Thymus (tissue), 11 donors: Measurements from ENCODE around the gene PRIM1. TPM values are rescaled to one million over a fixed set of nuclear protein-coding genes. Genes with fewer than 3 reads are reported as not detected.

ENCODE experiments used
- DNase-seq, 9 donors: peaks; one replicate each; pipeline ENCODE4 v3.0.0-alpha.2; 2013; ENCODE audit warnings: low spot score in 9 of 9, low read depth in 6 of 9, missing footprints in 1 of 9
- H3K27ac ChIP-seq, 2 donors: one replicate each; pipeline ENCODE4 v1.5.1; 2013; ENCODE audit warnings: control low read depth in 1 of 2, low read depth in 1 of 2, low read length in 1 of 2, mild to moderate bottlenecking in 1 of 2, moderate library complexity in 1 of 2
- H3K27me3 ChIP-seq, 2 donors: one replicate each; pipeline ENCODE4 v1.5.1; 2013; ENCODE audit warnings: low read length in 1 of 2; ENCODE audit not compliant: control insufficient read depth in 2 of 2, insufficient read depth in 1 of 2
- H3K36me3 ChIP-seq, 2 donors: one replicate each; pipeline ENCODE4 v1.5.1; 2013; ENCODE audit warnings: low read length in 1 of 2, mild to moderate bottlenecking in 1 of 2, moderate library complexity in 1 of 2; ENCODE audit not compliant: control insufficient read depth in 2 of 2, insufficient read depth in 2 of 2
- H3K4me1 ChIP-seq, 2 donors: one replicate each; pipeline ENCODE4 v1.5.1; 2013; ENCODE audit warnings: low read length in 2 of 2; ENCODE audit not compliant: control insufficient read depth in 2 of 2, insufficient read depth in 2 of 2
- H3K4me3 ChIP-seq, 2 donors: one replicate each; pipeline ENCODE4 v1.5.1; 2013; ENCODE audit warnings: low read length in 2 of 2, control low read depth in 1 of 2, mild to moderate bottlenecking in 1 of 2
- H3K9me3 ChIP-seq, 2 donors: one replicate each; pipeline ENCODE4 v1.5.1; 2013; ENCODE audit warnings: low read length in 1 of 2, mild to moderate bottlenecking in 1 of 2; ENCODE audit not compliant: control insufficient read depth in 2 of 2, insufficient read depth in 1 of 2
- WGBS: extraction: QIAGEN DNeasy Blood & Tissue Kit; methylation state at CpG from one replicate; pipeline ENCODE4 v1.1.7; 2013; 5-methylcytosine and 5-hydroxymethylcytosine counted together
- polyA plus RNA-seq: library from polyadenylated mRNA; stranded (reverse); fragments of 200-250 nt; gene quantifications from one replicate; pipeline ENCODE4 v1.2.3, GENCODE V29; 2013
- total RNA-seq: library from RNA; stranded (reverse); fragments of 120-200 nt; gene quantifications from one replicate; pipeline ENCODE4 v1.2.4, GENCODE V29; 2013
- donor health status: healthy.

Gene PRIM1
- total and polyA plus RNA-seq, 2 donors: 6.9 to 37.6 TPM

- Histone ChIP-seq H3K9me3 (no peaks in the 10 kb centered on the region), H3K4me1 (no peaks in the 10 kb centered on the region), H3K36me3 (no peaks in the 10 kb centered on the region), H3K27ac (no peak overlapping the region), H3K4me3 (no peak overlapping the region), H3K27me3 (no peaks in the 10 kb centered on the region)
- DNase-seq: no peak
Observed at GRCh38 chr12:56787498-56787897, 35.4 kb upstream of the PRIM1 start.

- Histone ChIP-seq H3K27me3 (no peaks in the 10 kb centered on the region), H3K27ac (no peak overlapping the region), H3K4me1 (no peaks in the 10 kb centered on the region), H3K9me3 (no peaks in the 10 kb centered on the region), H3K36me3 (no peaks in the 10 kb centered on the region), H3K4me3 (no peak overlapping the region)
- no peak for DNase-seq
- WGBS: 98% methylated on average over 1 of the region's 1 CpG
Observed at GRCh38 chr12:56785874-56786273, 33.8 kb upstream of the PRIM1 start.

GRCh38 chr12:56785141-56785865 is 33.2 kb upstream of the PRIM1 start:
- 94% methylated on average over 2 of the region's 2 CpGs for WGBS
- no peak for DNase-seq
- Histone ChIP-seq H3K9me3 (no peaks in the 10 kb centered on the region), H3K27ac (no peak overlapping the region), H3K36me3 (no peaks in the 10 kb centered on the region), H3K4me3 (no peak overlapping the region), H3K27me3 (no peaks in the 10 kb centered on the region), H3K4me1 (no peaks in the 10 kb centered on the region)

- DNase-seq: no peak
- H3K27ac ChIP-seq: no peak overlapping the region
- H3K9me3 ChIP-seq: no peaks in the 10 kb centered on the region
- H3K36me3 ChIP-seq: no peaks in the 10 kb centered on the region
- H3K4me3 ChIP-seq: no peak overlapping the region
- no peaks in the 10 kb centered on the region for H3K27me3 ChIP-seq
- H3K4me1 ChIP-seq: no peaks in the 10 kb centered on the region
- 97% methylated on average over 4 of the region's 4 CpGs for WGBS
Observed at GRCh38 chr12:56781726-56782125, 29.6 kb upstream of the PRIM1 start.

- no peak overlapping the region for H3K27ac ChIP-seq
- no peaks in the 10 kb centered on the region for H3K36me3 ChIP-seq
- WGBS: 95% methylated on average over 17 of the region's 17 CpGs
- H3K4me1 ChIP-seq: no peaks in the 10 kb centered on the region
- H3K9me3 ChIP-seq: no peaks in the 10 kb centered on the region
- no peak for DNase-seq
- H3K4me3 ChIP-seq: no peak overlapping the region
- no peaks in the 10 kb centered on the region for H3K27me3 ChIP-seq
Observed at GRCh38 chr12:56778756-56779155, 26.6 kb upstream of the PRIM1 start.

- WGBS: 98% methylated on average over 3 of the region's 3 CpGs
- no peaks in the 10 kb centered on the region for H3K27me3 ChIP-seq
- no peaks in the 10 kb centered on the region for H3K4me1 ChIP-seq
- H3K9me3 ChIP-seq: no peaks in the 10 kb centered on the region
- H3K36me3 ChIP-seq: no peaks in the 10 kb centered on the region
- H3K4me3 ChIP-seq: no peak overlapping the region
- DNase-seq: no peak
- no peak overlapping the region for H3K27ac ChIP-seq
Observed at GRCh38 chr12:56776654-56777053, 24.5 kb upstream of the PRIM1 start.

- WGBS: 72% methylated on average over 6 of the region's 6 CpGs
- H3K27me3 ChIP-seq: no peaks in the 10 kb centered on the region
- H3K27ac ChIP-seq: no peak overlapping the region
- H3K4me1 ChIP-seq: no peaks in the 10 kb centered on the region
- H3K36me3 ChIP-seq: no peaks in the 10 kb centered on the region
- no peak overlapping the region for H3K4me3 ChIP-seq
- H3K9me3 ChIP-seq: no peaks in the 10 kb centered on the region
- no peak for DNase-seq
Observed at GRCh38 chr12:56775638-56776037, 23.5 kb upstream of the PRIM1 start.

- H3K27ac ChIP-seq: no peak overlapping the region
- H3K27me3 ChIP-seq: no peaks in the 10 kb centered on the region
- 97% methylated on average over 2 of the region's 2 CpGs for WGBS
- no peaks in the 10 kb centered on the region for H3K36me3 ChIP-seq
- H3K9me3 ChIP-seq: no peaks in the 10 kb centered on the region
- H3K4me1 ChIP-seq: no peaks in the 10 kb centered on the region
- DNase-seq: no peak
- H3K4me3 ChIP-seq: no peak overlapping the region
Observed at GRCh38 chr12:56773113-56773512, 21.0 kb upstream of the PRIM1 start.

GRCh38 chr12:56772625-56773024 is 20.5 kb upstream of the PRIM1 start:
- no peaks in the 10 kb centered on the region for H3K27me3 ChIP-seq
- no peak for DNase-seq
- no peak overlapping the region for H3K27ac ChIP-seq
- no peaks in the 10 kb centered on the region for H3K36me3 ChIP-seq
- WGBS: 96% methylated on average over 5 of the region's 5 CpGs
- H3K4me1 ChIP-seq: no peaks in the 10 kb centered on the region
- no peaks in the 10 kb centered on the region for H3K9me3 ChIP-seq
- H3K4me3 ChIP-seq: no peak overlapping the region
